ENCODE measurements around the gene OSM.

DNA sequence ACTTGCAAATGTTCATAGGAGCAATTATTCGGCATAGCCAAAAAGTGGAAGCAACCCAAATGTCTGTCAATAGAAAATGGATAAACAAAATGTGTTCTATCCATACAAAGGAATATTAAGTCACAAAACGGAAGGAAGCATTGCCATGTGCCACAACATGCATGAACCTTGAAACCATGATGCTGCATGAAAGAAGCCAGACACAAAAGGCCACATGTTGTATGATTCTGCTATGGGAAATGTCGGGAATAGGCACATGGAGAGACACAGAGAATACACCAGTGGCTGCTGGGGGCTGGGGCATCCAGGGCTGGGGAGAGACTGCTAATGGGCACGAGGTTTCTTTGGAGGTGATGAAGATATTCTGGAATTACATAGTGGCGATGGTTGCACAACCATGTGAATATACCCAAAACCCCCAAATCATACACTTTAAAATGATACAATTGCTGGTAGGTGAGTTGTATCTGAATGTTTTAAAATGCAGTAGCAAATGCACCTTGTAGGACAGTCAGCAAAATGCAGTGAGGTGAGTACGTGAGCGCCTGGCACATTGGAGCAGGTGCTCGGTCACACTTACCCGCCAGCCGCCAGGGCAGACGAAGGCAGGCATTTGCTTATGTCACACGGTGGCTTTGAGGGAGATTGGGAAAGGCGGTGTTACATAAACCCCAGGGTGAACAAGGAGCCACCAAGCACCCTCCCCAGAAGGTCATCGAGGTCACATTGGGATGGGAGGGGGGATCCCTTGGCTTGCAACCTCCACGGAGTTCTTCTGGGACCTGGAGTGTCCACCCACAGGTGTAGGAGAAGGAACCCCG, 6.3 kb upstream of the OSM start:
- TF ChIP-seq POLR2A (IDR thresholded peaks at IDR 0.05; ENCODE audit: low read length) = no peak
- TF ChIP-seq, protein P1, sequence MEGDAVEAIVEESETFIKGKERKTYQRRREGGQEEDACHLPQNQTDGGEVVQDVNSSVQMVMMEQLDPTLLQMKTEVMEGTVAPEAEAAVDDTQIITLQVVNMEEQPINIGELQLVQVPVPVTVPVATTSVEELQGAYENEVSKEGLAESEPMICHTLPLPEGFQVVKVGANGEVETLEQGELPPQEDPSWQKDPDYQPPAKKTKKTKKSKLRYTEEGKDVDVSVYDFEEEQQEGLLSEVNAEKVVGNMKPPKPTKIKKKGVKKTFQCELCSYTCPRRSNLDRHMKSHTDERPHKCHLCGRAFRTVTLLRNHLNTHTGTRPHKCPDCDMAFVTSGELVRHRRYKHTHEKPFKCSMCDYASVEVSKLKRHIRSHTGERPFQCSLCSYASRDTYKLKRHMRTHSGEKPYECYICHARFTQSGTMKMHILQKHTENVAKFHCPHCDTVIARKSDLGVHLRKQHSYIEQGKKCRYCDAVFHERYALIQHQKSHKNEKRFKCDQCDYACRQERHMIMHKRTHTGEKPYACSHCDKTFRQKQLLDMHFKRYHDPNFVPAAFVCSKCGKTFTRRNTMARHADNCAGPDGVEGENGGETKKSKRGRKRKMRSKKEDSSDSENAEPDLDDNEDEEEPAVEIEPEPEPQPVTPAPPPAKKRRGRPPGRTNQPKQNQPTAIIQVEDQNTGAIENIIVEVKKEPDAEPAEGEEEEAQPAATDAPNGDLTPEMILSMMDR (IDR thresholded peaks at IDR 0.05) = no peak

All from A549 (cell line).